ENCODE results near the gene KIFC3. TPM values are rescaled to one million over a fixed set of nuclear protein-coding genes. Genes with fewer than 3 reads are reported as not detected.

Gene KIFC3
- total and polyA plus RNA-seq, 2 of the 13 experiments (the other 11 are each of a cell fraction or from before 2014, with no cell fraction given), result 42.1 to 45.3 TPM

GRCh38 chr16:57824888-57825287 is 22.6 kb upstream of the KIFC3 start (continued):
- TF ChIP-seq GMEB1 (CRISPR knock-in tag; IDR thresholded peaks at IDR 0.05; ENCODE audit: borderline replicate concordance), result no peak
- no peak for TF ChIP-seq ZNF691 (CRISPR knock-in tag; IDR thresholded peaks at IDR 0.05; ENCODE audit: borderline replicate concordance, low read depth)
- no peak for TF ChIP-seq SATB2 (CRISPR knock-in tag; IDR thresholded peaks at IDR 0.05)
- no peak for TF ChIP-seq RAD51 (IDR thresholded peaks at IDR 0.05; ENCODE audit: borderline replicate concordance)
- TF ChIP-seq POLR2AphosphoS5 (IDR thresholded peaks at IDR 0.05; ENCODE audit: low read depth, low read length), result no peak
- TF ChIP-seq ZFP62 (CRISPR knock-in tag; IDR thresholded peaks at IDR 0.05), result no peak
- no peak for TF ChIP-seq NR2F1 (CRISPR knock-in tag; IDR thresholded peaks at IDR 0.05)
- peak; percentile 84 for TF ChIP-seq ZNF652 (CRISPR knock-in tag; IDR thresholded peaks at IDR 0.05; ENCODE audit: borderline replicate concordance, low read depth)
- no peak for TF ChIP-seq EED (CRISPR knock-in tag; IDR thresholded peaks at IDR 0.05)
- no peak for TF ChIP-seq NCOA5 (CRISPR knock-in tag; IDR thresholded peaks at IDR 0.05)
- TF ChIP-seq CEBPB (IDR thresholded peaks at IDR 0.05; ENCODE audit: borderline replicate concordance, low read depth, low read length), result peak; percentile 67; the same call in 1 of the 2 replicates
- TF ChIP-seq SCMH1 (CRISPR knock-in tag; IDR thresholded peaks at IDR 0.05; ENCODE audit: borderline replicate concordance), result no peak
- no peak for TF ChIP-seq ONECUT2 (CRISPR knock-in tag; IDR thresholded peaks at IDR 0.05)
- TF ChIP-seq ESRRA (CRISPR knock-in tag; IDR thresholded peaks at IDR 0.05; ENCODE audit: low read depth), result no peak
- TF ChIP-seq GATA4 (IDR thresholded peaks at IDR 0.05; ENCODE audit: borderline replicate concordance, low read depth), result no peak
- no peak for TF ChIP-seq CHD4 (IDR thresholded peaks at IDR 0.05; ENCODE audit: borderline replicate concordance, low read length)
- no peak for TF ChIP-seq NFATC3 (CRISPR knock-in tag; IDR thresholded peaks at IDR 0.05)
- no peak for TF ChIP-seq ZNF282 (IDR thresholded peaks at IDR 0.05; ENCODE audit: partially characterized antibody)
- TF ChIP-seq CCDC6 (CRISPR knock-in tag; IDR thresholded peaks at IDR 0.05), result no peak
- no peak for TF ChIP-seq ZNF317 (CRISPR knock-in tag; IDR thresholded peaks at IDR 0.05)
- no peak for TF ChIP-seq MED8 (CRISPR knock-in tag; IDR thresholded peaks at IDR 0.05; ENCODE audit: insufficient replicate concordance)
- TF ChIP-seq ZNF546 (CRISPR knock-in tag; conservative IDR thresholded peaks at IDR 0.05), result no peak
- no peak for TF ChIP-seq POGK (CRISPR knock-in tag; conservative IDR thresholded peaks at IDR 0.05)
- no peak for TF ChIP-seq KAT2B (IDR thresholded peaks at IDR 0.05; ENCODE audit: borderline replicate concordance, low read depth, low read length)
- TF ChIP-seq ZNF34 (CRISPR knock-in tag; IDR thresholded peaks at IDR 0.05; ENCODE audit: borderline replicate concordance), result no peak
- no peak for TF ChIP-seq RBM22 (optimal IDR thresholded peaks at IDR 0.05; ENCODE audit: low read length)
- TF ChIP-seq ZMAT5 (CRISPR knock-in tag; IDR thresholded peaks at IDR 0.05; ENCODE audit: borderline replicate concordance, low read depth), result no peak
- TF ChIP-seq ZNF550 (CRISPR knock-in tag; IDR thresholded peaks at IDR 0.05; ENCODE audit: borderline replicate concordance), result no peak
- TF ChIP-seq TEAD3 (CRISPR knock-in tag; optimal IDR thresholded peaks at IDR 0.05; ENCODE audit: borderline replicate concordance), result peak; percentile 57
- no peak for TF ChIP-seq ZNF232 (CRISPR knock-in tag; IDR thresholded peaks at IDR 0.05; ENCODE audit: borderline replicate concordance)

Data from HepG2 (cell line).